PC-9 (cell line): ENCODE results near the gene ARID3B. TPM values are rescaled to one million over a fixed set of nuclear protein-coding genes. Genes with fewer than 3 reads are reported as not detected.

Source experiments
- BruUV-seq: library from RNA; stranded (reverse); fragments of 400-500 nt; replicated peaks from 2 replicates; lab custom pipeline; 2021; lab: Mats Ljungman, UMichigan
- CTCF ChIA-PET: fragments of 300-600 bp; sonication (Branson Sonifier 250); formaldehyde crosslinking; loops from one replicate; lab custom pipeline; 2022; ENCODE audit warnings: antibody characterized with exemption; lab: Charles Lee
- POLR2A ChIA-PET: fragments of 300-600 bp; sonication (Branson Sonifier 250); formaldehyde crosslinking; loops from one replicate; lab custom pipeline; 2022; ENCODE audit warnings: antibody characterized with exemption; ENCODE audit not compliant: unreplicated experiment; lab: Charles Lee
- DNase-seq, 2 experiments: peaks; one replicate each; pipeline versions ENCODE4 v3.0.0 to v3.0.0-alpha.2; 2015 to 2022; ENCODE audit warnings: mixed read lengths in 1 of 2
- H2AFZ ChIP-seq: fragments of 200-600 bp; sonication (generic); 2 replicates; pipeline ENCODE4 v1.8.1; 2017; ENCODE audit warnings: antibody characterized with exemption
- H3F3A ChIP-seq: fragments of 200-600 bp; sonication (generic); 2 replicates; pipeline ENCODE4 v1.8.1; 2017; ENCODE audit warnings: antibody characterized with exemption, mild to moderate bottlenecking, low read depth; ENCODE audit not compliant: insufficient read depth
- H3K27ac ChIP-seq: fragments of 200-600 bp; sonication (generic); 2 replicates; pipeline ENCODE4 v1.6.1; 2016; ENCODE audit warnings: mixed run types
- H3K27me3 ChIP-seq: fragments of 200-600 bp; sonication (generic); 2 replicates; pipeline ENCODE4 v1.6.1; 2016; ENCODE audit warnings: low read depth, mixed run types; ENCODE audit not compliant: insufficient read depth
- H3K36me3 ChIP-seq: fragments of 200-600 bp; sonication (generic); 2 replicates; pipeline ENCODE4 v1.6.1; 2016; ENCODE audit warnings: low read depth, mixed run types
- H3K4me1 ChIP-seq: fragments of 200-600 bp; sonication (generic); replicated peaks from 2 replicates; pipeline ENCODE4 v1.6.1; 2016; ENCODE audit warnings: mixed run types; ENCODE audit not compliant: insufficient read depth
- H3K4me2 ChIP-seq: fragments of 200-600 bp; sonication (generic); 2 replicates; pipeline ENCODE4 v1.6.1; 2017; ENCODE audit warnings: mixed run types
- H3K4me3 ChIP-seq: fragments of 200-600 bp; sonication (generic); 2 replicates; pipeline ENCODE4 v1.6.1; 2016; ENCODE audit warnings: mixed run types
- H3K79me2 ChIP-seq: fragments of 200-600 bp; sonication (generic); 2 replicates; pipeline ENCODE4 v1.6.1; 2017; ENCODE audit warnings: low read depth, mixed run types
- H3K9me2 ChIP-seq: fragments of 200-600 bp; sonication (generic); 2 replicates; pipeline ENCODE4 v1.8.1; 2017; ENCODE audit warnings: mild to moderate bottlenecking; ENCODE audit not compliant: insufficient read depth
- H3K9me3 ChIP-seq: fragments of 200-600 bp; sonication (generic); 2 replicates; pipeline ENCODE4 v1.8.1; 2016; ENCODE audit warnings: low read depth; ENCODE audit not compliant: insufficient read depth
- H4K20me1 ChIP-seq: fragments of 200-600 bp; sonication (generic); 2 replicates; pipeline ENCODE4 v1.8.1; 2017; ENCODE audit not compliant: insufficient read depth
- EZH2 ChIP-seq: fragments of 200-600 bp; sonication (generic); IDR thresholded peaks from 2 replicates; pipeline ENCODE4 v1.8.0; 2017; ENCODE audit warnings: antibody characterized with exemption, low read depth
- intact Hi-C: fragments of 100-400 bp; cut with micrococcal nuclease; formaldehyde crosslinking; loops from one replicate; pipeline ENCODE4 v1.10.0; 2022; ENCODE audit not compliant: unreplicated experiment
- total RNA-seq: library from RNA; stranded (reverse); gene quantifications from 2 replicates; pipeline ENCODE4 v1.2.3, GENCODE V29; 2021
- TF ChIP-seq, protein P1 (sequence below): fragments of 200-600 bp; sonication (generic); conservative IDR thresholded peaks from 2 replicates; pipeline ENCODE4 v1.6.1; 2017; ENCODE audit warnings: mixed run types, antibody characterized with exemption, mild to moderate bottlenecking, moderate library complexity

Gene ARID3B
- total RNA-seq, 1 experiment from 2014 or later = 9.6 TPM

DNA sequence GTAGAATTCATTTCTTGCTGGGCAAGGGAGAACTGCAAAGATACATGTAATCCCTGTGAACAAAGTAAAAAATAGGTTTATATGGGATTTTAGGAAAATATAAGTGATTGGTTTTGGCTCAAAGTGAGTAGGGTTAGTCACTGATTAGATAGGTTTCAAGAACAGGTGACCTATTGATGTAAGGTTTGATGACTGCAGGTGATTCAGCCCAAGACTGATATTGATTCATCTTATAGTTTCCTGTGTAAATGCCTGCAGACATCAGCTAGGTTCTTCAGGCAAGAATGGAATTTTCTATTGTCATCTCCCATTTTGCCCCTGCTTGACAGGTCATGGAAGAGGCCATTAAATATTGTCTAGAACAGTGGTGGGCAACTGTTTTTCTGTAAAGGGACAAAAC is 23.9 kb upstream of the ARID3B start:
- BruUV-seq = no TSS peak
- H4K20me1 ChIP-seq = no peaks in the 10 kb centered on the region
- no peaks in the 10 kb centered on the region for H3K79me2 ChIP-seq
- H3K9me2 ChIP-seq = no peaks in the 10 kb centered on the region
- ChIA-PET CTCF (no interaction called here), POLR2A (no interaction called here)
- H3K4me3 ChIP-seq = no peak overlapping the region
- no peaks in the 10 kb centered on the region for H3K36me3 ChIP-seq
- no peak overlapping the region for H3K27ac ChIP-seq
- intact Hi-C loops = no loop called here
- H3F3A ChIP-seq = no peaks in the 10 kb centered on the region; the same call in 1 of the 2 replicates
- TF ChIP-seq, protein P1, sequence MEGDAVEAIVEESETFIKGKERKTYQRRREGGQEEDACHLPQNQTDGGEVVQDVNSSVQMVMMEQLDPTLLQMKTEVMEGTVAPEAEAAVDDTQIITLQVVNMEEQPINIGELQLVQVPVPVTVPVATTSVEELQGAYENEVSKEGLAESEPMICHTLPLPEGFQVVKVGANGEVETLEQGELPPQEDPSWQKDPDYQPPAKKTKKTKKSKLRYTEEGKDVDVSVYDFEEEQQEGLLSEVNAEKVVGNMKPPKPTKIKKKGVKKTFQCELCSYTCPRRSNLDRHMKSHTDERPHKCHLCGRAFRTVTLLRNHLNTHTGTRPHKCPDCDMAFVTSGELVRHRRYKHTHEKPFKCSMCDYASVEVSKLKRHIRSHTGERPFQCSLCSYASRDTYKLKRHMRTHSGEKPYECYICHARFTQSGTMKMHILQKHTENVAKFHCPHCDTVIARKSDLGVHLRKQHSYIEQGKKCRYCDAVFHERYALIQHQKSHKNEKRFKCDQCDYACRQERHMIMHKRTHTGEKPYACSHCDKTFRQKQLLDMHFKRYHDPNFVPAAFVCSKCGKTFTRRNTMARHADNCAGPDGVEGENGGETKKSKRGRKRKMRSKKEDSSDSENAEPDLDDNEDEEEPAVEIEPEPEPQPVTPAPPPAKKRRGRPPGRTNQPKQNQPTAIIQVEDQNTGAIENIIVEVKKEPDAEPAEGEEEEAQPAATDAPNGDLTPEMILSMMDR = no peak
- H3K9me3 ChIP-seq = no peaks in the 10 kb centered on the region
- H2AFZ ChIP-seq = no peak overlapping the region
- H3K4me1 ChIP-seq = no peaks in the 10 kb centered on the region; the same call in 1 of the 2 replicates
- DNase-seq = peak in 1 of 2 experiments; percentile 50
- H3K4me2 ChIP-seq = no peak overlapping the region
- H3K27me3 ChIP-seq = no peaks in the 10 kb centered on the region

DNA sequence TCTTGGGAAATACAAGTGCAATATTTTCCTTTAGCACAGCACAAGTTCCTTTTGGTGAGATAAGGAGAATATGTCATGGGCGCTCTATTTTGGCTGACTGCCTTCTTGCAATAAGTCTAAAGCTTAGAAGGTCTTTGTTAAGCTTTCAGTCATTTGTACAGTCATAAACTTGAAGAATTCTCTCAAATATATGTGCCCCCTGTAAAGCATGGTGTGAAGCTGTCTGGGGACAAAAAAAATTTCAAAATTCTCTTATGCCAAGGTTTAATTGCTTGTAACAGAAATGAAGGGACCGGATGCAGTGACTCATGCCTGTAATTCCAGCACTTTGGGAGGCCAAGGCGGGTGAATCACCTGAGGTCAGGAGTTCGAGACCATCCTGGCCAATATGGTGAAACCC is 21.7 kb upstream of the ARID3B start:
- intact Hi-C loops = no loop called here
- no peaks in the 10 kb centered on the region for H3K27me3 ChIP-seq
- no peaks in the 10 kb centered on the region for H3K9me3 ChIP-seq
- H3K4me3 ChIP-seq = no peak overlapping the region
- H3K4me1 ChIP-seq = peaks cover 8% of the 10 kb centered on the region
- H3K36me3 ChIP-seq = no peaks in the 10 kb centered on the region
- ChIA-PET CTCF (no interaction called here), POLR2A (no interaction called here)
- H2AFZ ChIP-seq = no peak overlapping the region
- no peaks in the 10 kb centered on the region; the same call in 1 of the 2 replicates for H3F3A ChIP-seq
- H3K9me2 ChIP-seq = no peaks in the 10 kb centered on the region
- H3K79me2 ChIP-seq = no peaks in the 10 kb centered on the region
- TF ChIP-seq, protein P1 = no peak
- peak in 1 of 2 experiments; percentile 46 for DNase-seq
- no peak overlapping the region for H3K4me2 ChIP-seq
- no peaks in the 10 kb centered on the region for H4K20me1 ChIP-seq
- H3K27ac ChIP-seq = no peak overlapping the region
- no TSS peak for BruUV-seq

DNA sequence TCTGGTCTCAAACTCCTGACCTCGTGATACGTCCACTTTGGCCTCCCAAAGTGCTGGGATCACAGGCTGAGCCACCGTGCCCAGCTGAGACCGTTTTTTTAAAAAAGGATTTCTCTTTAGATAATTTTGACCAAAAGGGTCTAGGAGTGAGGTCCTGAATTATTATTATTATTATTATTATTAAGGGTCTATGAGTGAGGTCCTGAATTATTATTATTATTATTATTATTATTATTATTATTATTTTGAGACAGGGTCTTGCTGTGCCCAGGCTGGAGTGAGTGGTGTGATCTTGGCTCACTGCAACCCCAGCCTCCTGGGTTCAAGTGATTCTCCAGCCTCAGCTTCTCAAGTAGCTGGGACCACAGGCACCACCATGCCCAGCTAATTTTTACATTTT is 20.6 kb upstream of the ARID3B start:
- BruUV-seq = no TSS peak
- CTCF ChIA-PET = no interaction called here

More for the DNA sequence above, 20.6 kb upstream of the ARID3B start:
- H3K9me2 ChIP-seq = no peaks in the 10 kb centered on the region
- H3K36me3 ChIP-seq = no peaks in the 10 kb centered on the region
- H3K27ac ChIP-seq = no peak overlapping the region
- H3K27me3 ChIP-seq = no peaks in the 10 kb centered on the region
- POLR2A ChIA-PET = no interaction called here
- no peak for TF ChIP-seq EZH2
- TF ChIP-seq, protein P1 = no peak
- peaks cover 2% of the 10 kb centered on the region; the same call in 1 of the 2 replicates for H3F3A ChIP-seq
- H3K4me3 ChIP-seq = no peak overlapping the region
- H3K9me3 ChIP-seq = no peaks in the 10 kb centered on the region
- intact Hi-C loops = no loop called here
- DNase-seq = no peak
- H3K79me2 ChIP-seq = no peaks in the 10 kb centered on the region
- H4K20me1 ChIP-seq = no peaks in the 10 kb centered on the region
- no peak overlapping the region for H3K4me2 ChIP-seq
- H3K4me1 ChIP-seq = peaks cover 15% of the 10 kb centered on the region
- H2AFZ ChIP-seq = no peak overlapping the region
